GM12873 (cell line): Measurements from ENCODE around the gene HLA-DPA1.

Experiments
- TF ChIP-seq, protein P1 (sequence below): IDR thresholded peaks from 2 replicates; pipeline ENCODE4 v1.5.1; 2012; ENCODE audit warnings: low read depth, mild to moderate bottlenecking, moderate library complexity, low read length, control low read depth; ENCODE audit not compliant: insufficient read depth; ENCODE audit errors: missing control alignments

The HLA-DPA1 gene

DNA sequence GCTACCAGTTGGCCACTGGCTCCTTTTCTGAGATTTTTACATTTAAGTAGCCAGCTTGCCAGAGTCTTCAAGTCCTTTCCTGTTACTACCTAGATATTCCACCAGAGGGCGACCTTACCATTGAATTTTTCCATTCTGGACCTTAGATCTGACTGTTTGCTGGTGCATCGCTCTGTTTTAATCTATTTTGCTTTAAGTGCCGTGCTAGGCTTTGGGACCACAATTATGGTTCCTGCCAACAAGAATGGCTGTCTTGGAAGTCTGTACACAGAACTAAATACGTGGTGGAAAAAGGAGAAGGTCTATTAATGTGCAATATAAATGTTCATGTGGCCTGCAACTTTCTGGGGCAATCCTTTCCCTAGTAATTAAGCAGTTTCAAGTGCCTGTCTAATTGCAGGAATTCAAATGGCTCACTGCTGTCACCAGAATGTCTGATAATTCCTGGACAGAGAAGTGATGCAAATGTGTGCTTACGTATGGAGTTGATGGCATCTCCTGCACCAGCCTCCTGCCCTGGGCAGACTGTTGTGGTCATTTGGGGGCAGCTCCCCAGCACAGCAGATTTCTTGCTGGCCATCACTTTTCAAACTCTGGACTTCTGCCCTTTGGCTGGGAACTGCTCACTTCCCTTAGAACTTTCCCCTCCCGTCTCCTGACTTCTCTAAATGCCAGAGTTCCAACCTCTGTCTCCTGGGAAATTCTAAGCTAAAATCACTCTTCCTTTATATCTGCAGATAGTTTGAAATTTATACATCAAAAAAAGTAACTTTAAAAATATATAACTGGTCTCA lies 58.4 kb downstream of the HLA-DPA1 start:
- TF ChIP-seq, protein P1, sequence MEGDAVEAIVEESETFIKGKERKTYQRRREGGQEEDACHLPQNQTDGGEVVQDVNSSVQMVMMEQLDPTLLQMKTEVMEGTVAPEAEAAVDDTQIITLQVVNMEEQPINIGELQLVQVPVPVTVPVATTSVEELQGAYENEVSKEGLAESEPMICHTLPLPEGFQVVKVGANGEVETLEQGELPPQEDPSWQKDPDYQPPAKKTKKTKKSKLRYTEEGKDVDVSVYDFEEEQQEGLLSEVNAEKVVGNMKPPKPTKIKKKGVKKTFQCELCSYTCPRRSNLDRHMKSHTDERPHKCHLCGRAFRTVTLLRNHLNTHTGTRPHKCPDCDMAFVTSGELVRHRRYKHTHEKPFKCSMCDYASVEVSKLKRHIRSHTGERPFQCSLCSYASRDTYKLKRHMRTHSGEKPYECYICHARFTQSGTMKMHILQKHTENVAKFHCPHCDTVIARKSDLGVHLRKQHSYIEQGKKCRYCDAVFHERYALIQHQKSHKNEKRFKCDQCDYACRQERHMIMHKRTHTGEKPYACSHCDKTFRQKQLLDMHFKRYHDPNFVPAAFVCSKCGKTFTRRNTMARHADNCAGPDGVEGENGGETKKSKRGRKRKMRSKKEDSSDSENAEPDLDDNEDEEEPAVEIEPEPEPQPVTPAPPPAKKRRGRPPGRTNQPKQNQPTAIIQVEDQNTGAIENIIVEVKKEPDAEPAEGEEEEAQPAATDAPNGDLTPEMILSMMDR: peak; percentile 66
